ENCODE measurements around the gene SCGB1D4. TPM values are rescaled to one million over a fixed set of nuclear protein-coding genes. Genes with fewer than 3 reads are reported as not detected.

Gene SCGB1D4
- polyA plus RNA-seq, 3 donors, result not detected

DNA sequence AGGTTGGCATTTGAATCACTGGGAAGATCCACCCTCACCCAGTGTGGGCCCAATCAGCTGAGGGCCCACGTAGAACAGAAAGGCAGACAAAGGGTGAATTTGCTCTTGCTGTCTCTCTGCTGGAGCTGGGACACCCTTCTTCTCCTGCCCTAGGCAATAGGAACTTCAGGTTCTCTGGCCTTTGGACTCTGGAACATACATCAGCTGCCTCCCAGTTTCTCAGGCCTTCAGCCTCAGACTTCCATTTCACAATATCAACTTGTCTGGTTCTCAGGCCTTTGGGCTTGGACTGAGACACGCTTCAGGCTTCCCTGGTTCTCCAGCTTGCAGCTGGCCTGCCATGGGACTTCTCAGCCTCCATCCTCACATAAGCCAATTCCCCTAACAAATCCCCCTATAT, 23.6 kb upstream of the SCGB1D4 start:
- H3K79me2 ChIP-seq (ENCODE audit: insufficient read depth, low read length), result no peaks in the 10 kb centered on the region
- no peak overlapping the region for H3K9ac ChIP-seq (ENCODE audit: insufficient read depth, low read length, poor library complexity, severe bottlenecking)
- H3K9me3 ChIP-seq (replicated peaks in 1 of 2; ENCODE audit: control insufficient read depth in 1 of 2, insufficient read depth in 1 of 2, low read length in 2 of 2), result no peaks in the 10 kb centered on the region
- no peak overlapping the region for H3K4me3 ChIP-seq (replicated peaks in 1 of 3; ENCODE audit: low read depth in 2 of 3, low read length in 3 of 3)
- TF ChIP-seq, protein P1, sequence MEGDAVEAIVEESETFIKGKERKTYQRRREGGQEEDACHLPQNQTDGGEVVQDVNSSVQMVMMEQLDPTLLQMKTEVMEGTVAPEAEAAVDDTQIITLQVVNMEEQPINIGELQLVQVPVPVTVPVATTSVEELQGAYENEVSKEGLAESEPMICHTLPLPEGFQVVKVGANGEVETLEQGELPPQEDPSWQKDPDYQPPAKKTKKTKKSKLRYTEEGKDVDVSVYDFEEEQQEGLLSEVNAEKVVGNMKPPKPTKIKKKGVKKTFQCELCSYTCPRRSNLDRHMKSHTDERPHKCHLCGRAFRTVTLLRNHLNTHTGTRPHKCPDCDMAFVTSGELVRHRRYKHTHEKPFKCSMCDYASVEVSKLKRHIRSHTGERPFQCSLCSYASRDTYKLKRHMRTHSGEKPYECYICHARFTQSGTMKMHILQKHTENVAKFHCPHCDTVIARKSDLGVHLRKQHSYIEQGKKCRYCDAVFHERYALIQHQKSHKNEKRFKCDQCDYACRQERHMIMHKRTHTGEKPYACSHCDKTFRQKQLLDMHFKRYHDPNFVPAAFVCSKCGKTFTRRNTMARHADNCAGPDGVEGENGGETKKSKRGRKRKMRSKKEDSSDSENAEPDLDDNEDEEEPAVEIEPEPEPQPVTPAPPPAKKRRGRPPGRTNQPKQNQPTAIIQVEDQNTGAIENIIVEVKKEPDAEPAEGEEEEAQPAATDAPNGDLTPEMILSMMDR (IDR thresholded peaks at IDR 0.05), result no peak
- Mint-ChIP-seq H3K27ac (no peak overlapping the region), H3K36me3 (no peaks in the 10 kb centered on the region), H3K9me3 (no peaks in the 10 kb centered on the region), H3K4me3 (no peak overlapping the region), H3K27me3 (ENCODE audit: low read depth in 3 of 3) (peaks cover 0 to 5% (median 0%) of the 10 kb centered on the region in 3 donors), H3K4me1 (peaks cover 8% of the 10 kb centered on the region)
- H3K27ac ChIP-seq (ENCODE audit: low read depth in 1 of 2, low read length in 2 of 2), result no peak overlapping the region
- H4K20me1 ChIP-seq (ENCODE audit: insufficient read depth, low read length), result no peaks in the 10 kb centered on the region
- intact Hi-C loops (cut with micrococcal nuclease), result loop anchor here in 1 of 2 donors (5.0 to 10.0 kb wide), 2 partner anchors 108 to 150 kb away; no protein-coding TSS in a partner anchor
- H2AFZ ChIP-seq (ENCODE audit: insufficient read depth, low read depth, low read length, poor library complexity, severe bottlenecking), result no peak overlapping the region
- no peak overlapping the region for H3K4me2 ChIP-seq (replicated peaks; ENCODE audit: extremely low read depth, low read length, poor library complexity, severe bottlenecking)
- H3K27me3 ChIP-seq (ENCODE audit: control insufficient read depth in 2 of 2, insufficient read depth in 2 of 2, low read length in 2 of 2), result no peaks in the 10 kb centered on the region
- DNase-seq, result no peak
- peaks cover 9 to 12% of the 10 kb centered on the region in 2 donors for H3K4me1 ChIP-seq (ENCODE audit: control insufficient read depth in 1 of 2, insufficient read depth in 2 of 2, low read length in 2 of 2)
- WGBS (ENCODE audit: insufficient coverage), result 92% methylated on average over 1 of the region's 2 CpGs
- H3K36me3 ChIP-seq (replicated peaks in 1 of 2; ENCODE audit: control insufficient read depth in 1 of 2, insufficient read depth in 2 of 2, low read length in 2 of 2), result no peaks in the 10 kb centered on the region

DNA sequence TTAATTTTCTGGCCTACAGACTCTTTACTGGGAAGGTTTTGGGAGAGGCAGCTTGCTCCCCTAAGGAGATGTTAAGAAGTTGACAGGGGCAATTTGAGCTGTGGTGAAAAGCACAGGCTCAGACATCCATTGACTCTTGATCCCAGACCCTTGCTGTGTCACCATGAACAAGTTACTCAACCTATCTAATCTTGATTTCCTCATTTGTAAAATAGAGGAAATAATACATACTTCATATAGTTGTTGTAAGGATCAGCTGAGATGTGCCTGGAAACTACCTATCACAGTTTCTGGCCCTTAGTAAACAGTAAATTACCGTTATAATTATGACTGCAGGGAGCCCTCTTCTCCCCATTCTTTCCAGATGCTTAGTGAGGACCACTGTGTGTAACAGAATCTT, 16.6 kb upstream of the SCGB1D4 start:
- Histone ChIP-seq H2AFZ (ENCODE audit: insufficient read depth, low read depth, low read length, poor library complexity, severe bottlenecking) (no peak overlapping the region), H3K4me1 (ENCODE audit: control insufficient read depth in 1 of 2, insufficient read depth in 2 of 2, low read length in 2 of 2) (peaks cover 26 to 32% of the 10 kb centered on the region in 2 donors), H3K4me2 (replicated peaks; ENCODE audit: extremely low read depth, low read length, poor library complexity, severe bottlenecking) (peak overlapping the region; percentile 14), H3K27me3 (ENCODE audit: control insufficient read depth in 2 of 2, insufficient read depth in 2 of 2, low read length in 2 of 2) (no peaks in the 10 kb centered on the region), H3K36me3 (replicated peaks in 1 of 2; ENCODE audit: control insufficient read depth in 1 of 2, insufficient read depth in 2 of 2, low read length in 2 of 2) (no peaks in the 10 kb centered on the region), H3K9me3 (replicated peaks in 1 of 2; ENCODE audit: control insufficient read depth in 1 of 2, insufficient read depth in 1 of 2, low read length in 2 of 2) (no peaks in the 10 kb centered on the region), H3K27ac (ENCODE audit: low read depth in 1 of 2, low read length in 2 of 2) (peak overlapping the region in 1 of 2 donors; percentile 67), H3K4me3 (replicated peaks in 1 of 3; ENCODE audit: low read depth in 2 of 3, low read length in 3 of 3) (no peak overlapping the region), H4K20me1 (ENCODE audit: insufficient read depth, low read length) (no peaks in the 10 kb centered on the region), H3K79me2 (ENCODE audit: insufficient read depth, low read length) (no peaks in the 10 kb centered on the region), H3K9ac (ENCODE audit: insufficient read depth, low read length, poor library complexity, severe bottlenecking) (no peak overlapping the region)
- peak; percentile 65 to 83 (median 75) for DNase-seq
- WGBS (ENCODE audit: insufficient coverage), result no CpG with 5 or more reads among the region's 1 CpG
- H3K4me1 Mint-ChIP-seq, result peaks cover 27% of the 10 kb centered on the region
- H3K9me3 Mint-ChIP-seq, result no peaks in the 10 kb centered on the region
- peaks cover 5% of the 10 kb centered on the region in 3 donors for H3K27me3 Mint-ChIP-seq (ENCODE audit: low read depth in 3 of 3)
- TF ChIP-seq, protein P1 (IDR thresholded peaks at IDR 0.05), result no peak
- H3K36me3 Mint-ChIP-seq, result no peaks in the 10 kb centered on the region
- intact Hi-C loops (cut with micrococcal nuclease), result no loop called here
- peak overlapping the region in 1 of 2 donors; percentile 43 for H3K4me3 Mint-ChIP-seq
- H3K27ac Mint-ChIP-seq, result peak overlapping the region; percentile 70 to 83 (median 79)
